Kidney (tissue), 14 donors: ENCODE results near the gene PLA2G2F. TPM values are rescaled to one million over a fixed set of nuclear protein-coding genes. Genes with fewer than 3 reads are reported as not detected.

Source experiments
- DNase-seq, 5 donors: peaks; one replicate each; pipeline ENCODE4 v3.0.0-alpha.2; 2013 to 2020
- FAIRE-seq: peaks from 2 replicates; lab custom pipeline; 2012; peaks lifted over from hg19 to GRCh38; lab: Jason Lieb, UNC
- H3K27ac ChIP-seq, 2 donors: one replicate each; pipeline ENCODE4 v1.7.0; 2013; ENCODE audit warnings: low read depth in 2 of 2, low read length in 2 of 2, inconsistent platforms in 1 of 2
- H3K27me3 ChIP-seq: one replicate; pipeline ENCODE4 v1.7.1; 2013; ENCODE audit warnings: low read length, inconsistent platforms; ENCODE audit not compliant: control insufficient read depth, insufficient read depth
- H3K36me3 ChIP-seq, 3 donors: one replicate each; pipeline versions ENCODE4 v1.7.0 to v1.7.1; 2013; ENCODE audit warnings: low read length in 3 of 3, control low read depth in 1 of 3, inconsistent platforms in 1 of 3; ENCODE audit not compliant: insufficient read depth in 3 of 3, control insufficient read depth in 2 of 3
- H3K4me1 ChIP-seq, 3 donors: one replicate each; pipeline versions ENCODE4 v1.7.0 to v1.7.1; 2013; ENCODE audit warnings: low read length in 3 of 3, inconsistent platforms in 1 of 3, low read depth in 1 of 3; ENCODE audit not compliant: control insufficient read depth in 2 of 3, insufficient read depth in 2 of 3
- H3K4me3 ChIP-seq, 3 donors: one replicate each; pipeline versions ENCODE4 v1.7.0 to v1.8.1; 2013; ENCODE audit warnings: low read length in 3 of 3, control low read depth in 1 of 3, inconsistent platforms in 1 of 3
- H3K9ac ChIP-seq, 3 donors: one replicate each; pipeline versions ENCODE4 v1.7.0 to v1.7.1; 2013; ENCODE audit warnings: low read length in 3 of 3, control low read depth in 1 of 3, inconsistent platforms in 1 of 3
- H3K9me3 ChIP-seq, 3 donors: one replicate each; pipeline versions ENCODE4 v1.7.0 to v1.7.1; 2013; ENCODE audit warnings: low read length in 3 of 3, control low read depth in 1 of 3, inconsistent platforms in 1 of 3; ENCODE audit not compliant: control insufficient read depth in 2 of 3, insufficient read depth in 1 of 3
- intact Hi-C: fragments of 100-400 bp; cut with DNase I; formaldehyde crosslinking; loops from one replicate; pipeline ENCODE4 v1.11.1; 2022
- polyA plus RNA-seq: library from polyadenylated mRNA; stranded (reverse); fragments of 350-450 nt; fragmentation: Illumina TruSeq; extraction: RNeasy Lipid Tissue Mini Kit (QIAGEN cat#74804); gene quantifications from one replicate; pipeline ENCODE4 v1.2.3, GENCODE V29; 2014; ENCODE audit warnings: low read depth, low replicate concordance; ENCODE audit not compliant: insufficient read depth
- total RNA-seq: library from RNA; stranded (reverse); fragmentation: NEBNext Ultra II Directional; extraction: Animal tissue kit (Norgen Biotek cat#: 25700); gene quantifications from one replicate; pipeline ENCODE4 v1.2.1, GENCODE V29; 2021
- TF ChIP-seq, protein P1 (sequence below): IDR thresholded peaks from 3 replicates; pipeline ENCODE4 v1.5.1; 2012; ENCODE audit warnings: mild to moderate bottlenecking, moderate library complexity, borderline replicate concordance; ENCODE audit not compliant: insufficient read depth; ENCODE audit errors: extremely low read depth
- donor health status: control.
- donor health status: control.
- donor health status: control.
- donor health status: control.
- donor health status: control.
- donor health status: DM: yes; HTN: yes; CAD: no.
- donor health status: Normal renal cell carcinoma (clear cell type).

The PLA2G2F gene
- total and polyA plus RNA-seq, 2 donors from 2014 or later = not detected

GRCh38 chr1:20174937-20175666 is 36.0 kb downstream of the PLA2G2F start:
- TF ChIP-seq, protein P1, sequence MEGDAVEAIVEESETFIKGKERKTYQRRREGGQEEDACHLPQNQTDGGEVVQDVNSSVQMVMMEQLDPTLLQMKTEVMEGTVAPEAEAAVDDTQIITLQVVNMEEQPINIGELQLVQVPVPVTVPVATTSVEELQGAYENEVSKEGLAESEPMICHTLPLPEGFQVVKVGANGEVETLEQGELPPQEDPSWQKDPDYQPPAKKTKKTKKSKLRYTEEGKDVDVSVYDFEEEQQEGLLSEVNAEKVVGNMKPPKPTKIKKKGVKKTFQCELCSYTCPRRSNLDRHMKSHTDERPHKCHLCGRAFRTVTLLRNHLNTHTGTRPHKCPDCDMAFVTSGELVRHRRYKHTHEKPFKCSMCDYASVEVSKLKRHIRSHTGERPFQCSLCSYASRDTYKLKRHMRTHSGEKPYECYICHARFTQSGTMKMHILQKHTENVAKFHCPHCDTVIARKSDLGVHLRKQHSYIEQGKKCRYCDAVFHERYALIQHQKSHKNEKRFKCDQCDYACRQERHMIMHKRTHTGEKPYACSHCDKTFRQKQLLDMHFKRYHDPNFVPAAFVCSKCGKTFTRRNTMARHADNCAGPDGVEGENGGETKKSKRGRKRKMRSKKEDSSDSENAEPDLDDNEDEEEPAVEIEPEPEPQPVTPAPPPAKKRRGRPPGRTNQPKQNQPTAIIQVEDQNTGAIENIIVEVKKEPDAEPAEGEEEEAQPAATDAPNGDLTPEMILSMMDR = no peak
- Histone ChIP-seq H3K9me3 (peaks cover 0 to 5% (median 2%) of the 10 kb centered on the region in 3 donors), H3K36me3 (no peaks in the 10 kb centered on the region), H3K4me3 (no peak overlapping the region), H3K27me3 (no peaks in the 10 kb centered on the region), H3K4me1 (no peaks in the 10 kb centered on the region), H3K9ac (no peak overlapping the region), H3K27ac (no peak overlapping the region)
- FAIRE-seq = no peak
- DNase-seq = peak in 1 of 5 donors; percentile 6
- intact Hi-C loops = no loop called here

DNA sequence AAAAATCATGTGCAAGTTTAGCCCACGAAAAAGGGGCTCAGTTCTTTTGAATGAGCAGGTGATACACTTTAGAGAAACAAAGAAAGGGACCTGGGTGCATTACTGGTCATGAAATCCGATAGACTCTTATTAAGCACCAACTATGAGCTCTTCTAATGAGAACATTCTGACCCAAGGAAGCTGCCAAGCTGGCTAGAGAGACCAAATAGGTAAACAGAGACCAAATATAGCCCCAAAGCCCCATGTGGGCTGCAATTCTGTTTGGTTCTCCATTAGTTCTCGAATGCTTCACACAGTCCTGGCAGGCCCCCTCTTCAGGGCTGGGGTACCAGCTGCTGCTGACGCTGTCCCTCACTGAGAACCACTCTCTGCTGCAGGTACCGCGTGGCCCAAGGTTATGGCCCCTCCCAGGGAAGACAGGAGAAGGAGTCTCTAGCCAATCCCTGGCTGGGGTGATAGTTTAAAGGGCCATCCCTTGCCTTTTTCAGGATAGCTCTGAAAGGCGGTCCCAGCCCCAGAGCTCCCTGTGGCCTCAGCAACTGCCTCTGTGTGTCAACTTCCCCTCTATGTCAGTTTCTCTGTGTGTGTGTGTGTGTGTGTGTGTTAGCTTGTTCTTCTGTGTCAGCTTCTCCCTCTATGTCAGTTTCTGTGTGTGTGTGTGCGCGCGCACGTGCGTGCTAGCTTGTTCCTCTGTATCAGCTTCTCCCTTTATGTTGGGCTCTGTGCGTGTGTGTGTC is 39.7 kb downstream of the PLA2G2F start:
- Histone ChIP-seq H3K27me3 (no peaks in the 10 kb centered on the region), H3K27ac (no peak overlapping the region), H3K9ac (no peak overlapping the region), H3K9me3 (peaks cover 0 to 5% (median 2%) of the 10 kb centered on the region in 3 donors), H3K4me1 (no peaks in the 10 kb centered on the region), H3K36me3 (no peaks in the 10 kb centered on the region), H3K4me3 (no peak overlapping the region)
- DNase-seq (peak in 1 of 5 donors; percentile 48), FAIRE-seq (no peak)
- TF ChIP-seq, protein P1 = no peak
- intact Hi-C loops = no loop called here

- H3K4me1 ChIP-seq = no peaks in the 10 kb centered on the region
- no peaks in the 10 kb centered on the region for H3K27me3 ChIP-seq
- H3K9ac ChIP-seq = no peak overlapping the region
- intact Hi-C loops = no loop called here
- no peak overlapping the region for H3K4me3 ChIP-seq
- no peak for FAIRE-seq
- TF ChIP-seq, protein P1 = no peak
- H3K27ac ChIP-seq = no peak overlapping the region
- peaks cover 0 to 5% (median 2%) of the 10 kb centered on the region in 3 donors for H3K9me3 ChIP-seq
- DNase-seq = no peak
- H3K36me3 ChIP-seq = no peaks in the 10 kb centered on the region
Measured at GRCh38 chr1:20179371-20180128, 40.4 kb downstream of the PLA2G2F start.
